Measurements from ENCODE around the gene PRRC2A.

- no peak for TF ChIP-seq EP300 (IDR thresholded peaks at IDR 0.05)
- no peak for TF ChIP-seq CTCF (IDR thresholded peaks at IDR 0.05)
- TF ChIP-seq POLR2A (IDR thresholded peaks at IDR 0.05) = no peak
These were observed 32.4 kb upstream of the PRRC2A start for GRCh38 chr6:31587791-31588777.

Data from sigmoid colon (tissue), 4 donors.